GM23338 (cell line): ENCODE data around the gene LPP.

Experiments
- CREB1 ChIP-seq: fragments of 250-450 bp; sonication (Bioruptor Pico); IDR thresholded peaks from 2 replicates; pipeline ENCODE4 v1.5.0; 2020; ENCODE audit warnings: low read depth, mild to moderate bottlenecking, moderate library complexity
- ETS1 ChIP-seq: IDR thresholded peaks from 2 replicates; pipeline ENCODE4 v1.6.1; 2016; ENCODE audit warnings: antibody characterized with exemption
- EZH2 ChIP-seq: fragments of 200-600 bp; sonication (generic); IDR thresholded peaks from one replicate; pipeline ENCODE4 v1.8.0; 2017; ENCODE audit warnings: antibody characterized with exemption, mild to moderate bottlenecking, low read depth; ENCODE audit not compliant: unreplicated experiment
- EZH2phosphoT487 ChIP-seq: fragments of 200-600 bp; sonication (generic); IDR thresholded peaks from one replicate; pipeline ENCODE4 v1.8.1; 2018; ENCODE audit warnings: antibody characterized with exemption; ENCODE audit not compliant: unreplicated experiment
- JUNB ChIP-seq: IDR thresholded peaks from one replicate; pipeline ENCODE4 v1.6.1; 2016; ENCODE audit warnings: antibody characterized with exemption; ENCODE audit not compliant: unreplicated experiment
- POLR2AphosphoS5 ChIP-seq: IDR thresholded peaks from 2 replicates; pipeline ENCODE4 v1.6.1; 2016; ENCODE audit warnings: antibody characterized with exemption, low read depth
- STAT1 ChIP-seq: IDR thresholded peaks from one replicate; pipeline ENCODE4 v1.6.1; 2016; ENCODE audit warnings: antibody characterized with exemption; ENCODE audit not compliant: unreplicated experiment
- ZNF114 ChIP-seq: fragments of 250-450 bp; sonication (Bioruptor Pico); IDR thresholded peaks from 2 replicates; pipeline ENCODE4 v1.5.0; 2020; ENCODE audit warnings: mild to moderate bottlenecking, moderate library complexity
- ZNF331 ChIP-seq: fragments of 250-450 bp; sonication (Bioruptor Pico); IDR thresholded peaks from 2 replicates; pipeline ENCODE4 v1.5.0; 2020; ENCODE audit warnings: low read depth, mild to moderate bottlenecking, moderate library complexity
- TF ChIP-seq, protein P1 (sequence below), 2 experiments: fragments of 200-600 bp in 1 of 2; sonication (generic) in 1 of 2; conservative IDR thresholded peaks; 2 replicates each; pipeline versions ENCODE4 v1.5.1 to v1.6.1; 2016 to 2017; ENCODE audit warnings: antibody characterized with exemption in 2 of 2, low read depth in 2 of 2, mild to moderate bottlenecking in 2 of 2, moderate library complexity in 1 of 2
- TF ChIP-seq, protein P2 (sequence below): IDR thresholded peaks from one replicate; pipeline ENCODE4 v1.6.1; 2018; ENCODE audit warnings: antibody characterized with exemption; ENCODE audit not compliant: unreplicated experiment

DNA sequence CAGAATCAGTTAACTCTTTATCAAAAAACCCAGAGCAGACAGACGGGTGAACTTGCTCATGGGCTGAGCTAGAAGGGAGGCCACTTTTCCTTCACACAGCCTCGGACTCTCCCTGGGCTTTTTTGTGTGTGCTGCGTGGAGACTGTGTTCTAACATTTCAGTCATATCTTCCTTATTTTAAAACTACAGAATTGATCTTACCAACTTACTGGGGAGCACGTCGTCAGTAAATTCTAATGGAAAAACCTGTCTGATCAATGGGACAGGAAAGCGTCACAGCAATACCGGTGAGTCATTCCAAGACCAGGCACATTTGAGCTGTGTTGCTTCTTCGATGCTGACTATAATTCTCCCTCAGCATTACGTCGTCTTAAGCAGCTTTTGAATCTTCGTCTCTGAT, 145.1 kb downstream of the LPP start:
- TF ChIP-seq, protein P1, sequence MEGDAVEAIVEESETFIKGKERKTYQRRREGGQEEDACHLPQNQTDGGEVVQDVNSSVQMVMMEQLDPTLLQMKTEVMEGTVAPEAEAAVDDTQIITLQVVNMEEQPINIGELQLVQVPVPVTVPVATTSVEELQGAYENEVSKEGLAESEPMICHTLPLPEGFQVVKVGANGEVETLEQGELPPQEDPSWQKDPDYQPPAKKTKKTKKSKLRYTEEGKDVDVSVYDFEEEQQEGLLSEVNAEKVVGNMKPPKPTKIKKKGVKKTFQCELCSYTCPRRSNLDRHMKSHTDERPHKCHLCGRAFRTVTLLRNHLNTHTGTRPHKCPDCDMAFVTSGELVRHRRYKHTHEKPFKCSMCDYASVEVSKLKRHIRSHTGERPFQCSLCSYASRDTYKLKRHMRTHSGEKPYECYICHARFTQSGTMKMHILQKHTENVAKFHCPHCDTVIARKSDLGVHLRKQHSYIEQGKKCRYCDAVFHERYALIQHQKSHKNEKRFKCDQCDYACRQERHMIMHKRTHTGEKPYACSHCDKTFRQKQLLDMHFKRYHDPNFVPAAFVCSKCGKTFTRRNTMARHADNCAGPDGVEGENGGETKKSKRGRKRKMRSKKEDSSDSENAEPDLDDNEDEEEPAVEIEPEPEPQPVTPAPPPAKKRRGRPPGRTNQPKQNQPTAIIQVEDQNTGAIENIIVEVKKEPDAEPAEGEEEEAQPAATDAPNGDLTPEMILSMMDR (conservative IDR thresholded peaks at IDR 0.05; ENCODE audit: low read depth in 2 of 2): no peak
- no peak for TF ChIP-seq EZH2phosphoT487
- no peak for TF ChIP-seq ETS1
- no peak for TF ChIP-seq EZH2
- TF ChIP-seq, protein P2, sequence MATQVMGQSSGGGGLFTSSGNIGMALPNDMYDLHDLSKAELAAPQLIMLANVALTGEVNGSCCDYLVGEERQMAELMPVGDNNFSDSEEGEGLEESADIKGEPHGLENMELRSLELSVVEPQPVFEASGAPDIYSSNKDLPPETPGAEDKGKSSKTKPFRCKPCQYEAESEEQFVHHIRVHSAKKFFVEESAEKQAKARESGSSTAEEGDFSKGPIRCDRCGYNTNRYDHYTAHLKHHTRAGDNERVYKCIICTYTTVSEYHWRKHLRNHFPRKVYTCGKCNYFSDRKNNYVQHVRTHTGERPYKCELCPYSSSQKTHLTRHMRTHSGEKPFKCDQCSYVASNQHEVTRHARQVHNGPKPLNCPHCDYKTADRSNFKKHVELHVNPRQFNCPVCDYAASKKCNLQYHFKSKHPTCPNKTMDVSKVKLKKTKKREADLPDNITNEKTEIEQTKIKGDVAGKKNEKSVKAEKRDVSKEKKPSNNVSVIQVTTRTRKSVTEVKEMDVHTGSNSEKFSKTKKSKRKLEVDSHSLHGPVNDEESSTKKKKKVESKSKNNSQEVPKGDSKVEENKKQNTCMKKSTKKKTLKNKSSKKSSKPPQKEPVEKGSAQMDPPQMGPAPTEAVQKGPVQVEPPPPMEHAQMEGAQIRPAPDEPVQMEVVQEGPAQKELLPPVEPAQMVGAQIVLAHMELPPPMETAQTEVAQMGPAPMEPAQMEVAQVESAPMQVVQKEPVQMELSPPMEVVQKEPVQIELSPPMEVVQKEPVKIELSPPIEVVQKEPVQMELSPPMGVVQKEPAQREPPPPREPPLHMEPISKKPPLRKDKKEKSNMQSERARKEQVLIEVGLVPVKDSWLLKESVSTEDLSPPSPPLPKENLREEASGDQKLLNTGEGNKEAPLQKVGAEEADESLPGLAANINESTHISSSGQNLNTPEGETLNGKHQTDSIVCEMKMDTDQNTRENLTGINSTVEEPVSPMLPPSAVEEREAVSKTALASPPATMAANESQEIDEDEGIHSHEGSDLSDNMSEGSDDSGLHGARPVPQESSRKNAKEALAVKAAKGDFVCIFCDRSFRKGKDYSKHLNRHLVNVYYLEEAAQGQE: no peak
- no peak for TF ChIP-seq POLR2AphosphoS5
- TF ChIP-seq CREB1 (CRISPR knock-in tag): no peak
- TF ChIP-seq ZNF331 (CRISPR knock-in tag): no peak
- TF ChIP-seq JUNB: no peak
- TF ChIP-seq STAT1: no peak
- no peak for TF ChIP-seq ZNF114 (CRISPR knock-in tag)
